ENCODE results near the gene ZNF189. TPM values are rescaled to one million over a fixed set of nuclear protein-coding genes. Genes with fewer than 3 reads are reported as not detected.

The ZNF189 gene
- total RNA-seq, 1 donor from 2014 or later = 31.0 TPM

DNA sequence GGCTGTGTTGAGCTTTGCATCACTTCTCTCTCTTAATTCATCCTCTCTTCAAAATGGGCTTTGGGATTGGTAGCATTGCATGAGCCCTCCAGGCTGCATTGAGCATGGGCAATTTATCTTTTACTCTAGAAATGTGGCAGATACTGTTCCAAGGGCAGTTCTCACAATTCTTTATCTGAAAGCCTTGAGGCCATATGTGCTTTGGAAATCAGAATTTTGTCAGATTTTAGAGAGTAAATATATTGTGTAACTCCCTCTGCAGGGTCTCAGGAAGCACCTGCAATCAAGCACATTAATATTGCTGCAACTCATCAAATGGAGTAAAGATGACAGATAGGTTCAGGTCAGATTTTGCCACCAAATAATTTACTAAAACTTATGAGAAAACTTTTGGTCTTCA is 19.3 kb downstream of the ZNF189 start:
- DNase-seq (ENCODE audit: low spot score) = no peak
- H3K4me3 Mint-ChIP-seq (ENCODE audit: unreplicated experiment) = no peak overlapping the region
- H3K36me3 Mint-ChIP-seq (ENCODE audit: low read depth, unreplicated experiment) = peaks cover 5% of the 10 kb centered on the region
- TF ChIP-seq, protein P1, sequence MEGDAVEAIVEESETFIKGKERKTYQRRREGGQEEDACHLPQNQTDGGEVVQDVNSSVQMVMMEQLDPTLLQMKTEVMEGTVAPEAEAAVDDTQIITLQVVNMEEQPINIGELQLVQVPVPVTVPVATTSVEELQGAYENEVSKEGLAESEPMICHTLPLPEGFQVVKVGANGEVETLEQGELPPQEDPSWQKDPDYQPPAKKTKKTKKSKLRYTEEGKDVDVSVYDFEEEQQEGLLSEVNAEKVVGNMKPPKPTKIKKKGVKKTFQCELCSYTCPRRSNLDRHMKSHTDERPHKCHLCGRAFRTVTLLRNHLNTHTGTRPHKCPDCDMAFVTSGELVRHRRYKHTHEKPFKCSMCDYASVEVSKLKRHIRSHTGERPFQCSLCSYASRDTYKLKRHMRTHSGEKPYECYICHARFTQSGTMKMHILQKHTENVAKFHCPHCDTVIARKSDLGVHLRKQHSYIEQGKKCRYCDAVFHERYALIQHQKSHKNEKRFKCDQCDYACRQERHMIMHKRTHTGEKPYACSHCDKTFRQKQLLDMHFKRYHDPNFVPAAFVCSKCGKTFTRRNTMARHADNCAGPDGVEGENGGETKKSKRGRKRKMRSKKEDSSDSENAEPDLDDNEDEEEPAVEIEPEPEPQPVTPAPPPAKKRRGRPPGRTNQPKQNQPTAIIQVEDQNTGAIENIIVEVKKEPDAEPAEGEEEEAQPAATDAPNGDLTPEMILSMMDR (IDR thresholded peaks at IDR 0.05; ENCODE audit: unreplicated experiment) = no peak
- H3K27ac Mint-ChIP-seq (ENCODE audit: unreplicated experiment) = no peak overlapping the region
- H3K9me3 Mint-ChIP-seq (ENCODE audit: unreplicated experiment) = no peaks in the 10 kb centered on the region
- no peaks in the 10 kb centered on the region for H3K27me3 Mint-ChIP-seq (ENCODE audit: unreplicated experiment)
- peaks cover 5% of the 10 kb centered on the region for H3K4me1 Mint-ChIP-seq (ENCODE audit: unreplicated experiment)

DNA sequence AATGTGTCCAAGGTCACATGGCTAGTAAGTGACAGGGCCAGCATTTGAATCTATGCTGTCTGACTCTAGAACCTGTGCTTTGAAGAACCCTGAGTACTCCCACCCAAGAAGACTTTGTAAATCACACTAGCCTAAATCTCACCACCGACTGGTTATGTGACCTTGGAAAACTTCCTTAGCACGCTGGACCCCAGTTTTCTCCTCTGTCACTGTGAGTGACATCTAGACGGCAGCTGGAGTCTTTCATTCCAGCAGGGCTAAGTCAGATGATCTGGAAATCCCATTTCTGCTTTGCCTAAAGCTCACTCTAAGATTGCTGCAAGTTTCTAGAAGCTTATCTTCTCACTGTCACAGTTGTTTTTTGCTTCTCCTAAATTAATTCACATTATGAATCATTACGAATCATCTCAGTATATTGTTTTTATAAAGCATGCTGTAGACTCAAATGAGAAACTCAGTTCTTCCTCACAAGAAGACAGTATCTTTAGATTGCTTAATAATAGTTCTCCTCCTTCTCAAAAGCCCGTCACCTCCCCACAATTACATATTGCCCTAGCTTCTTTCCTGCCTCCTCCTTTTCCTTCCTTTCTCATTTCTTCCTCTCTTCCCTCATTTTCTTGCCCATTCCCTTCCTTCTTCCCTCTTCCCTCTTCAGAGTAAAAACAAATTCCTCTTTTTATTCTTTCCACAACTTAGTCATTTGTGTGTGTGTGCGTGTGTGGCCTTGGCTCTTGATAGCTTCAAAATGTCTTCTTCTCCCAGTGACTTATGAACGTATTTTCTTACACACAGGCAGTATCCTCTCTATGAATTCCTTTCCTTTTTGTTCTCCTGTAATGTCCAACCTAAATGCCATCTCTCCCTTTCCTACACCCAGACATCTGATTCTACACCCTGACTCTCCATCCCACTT is 20.1 kb downstream of the ZNF189 start:
- no peak overlapping the region for H3K4me3 Mint-ChIP-seq (ENCODE audit: unreplicated experiment)
- TF ChIP-seq, protein P1 (IDR thresholded peaks at IDR 0.05; ENCODE audit: unreplicated experiment) = no peak
- no peaks in the 10 kb centered on the region for H3K9me3 Mint-ChIP-seq (ENCODE audit: unreplicated experiment)
- H3K36me3 Mint-ChIP-seq (ENCODE audit: low read depth, unreplicated experiment) = peaks cover 5% of the 10 kb centered on the region
- H3K27me3 Mint-ChIP-seq (ENCODE audit: unreplicated experiment) = peaks cover 1% of the 10 kb centered on the region
- H3K4me1 Mint-ChIP-seq (ENCODE audit: unreplicated experiment) = peaks cover 5% of the 10 kb centered on the region
- no peak for DNase-seq (ENCODE audit: low spot score)
- H3K27ac Mint-ChIP-seq (ENCODE audit: unreplicated experiment) = no peak overlapping the region

DNA sequence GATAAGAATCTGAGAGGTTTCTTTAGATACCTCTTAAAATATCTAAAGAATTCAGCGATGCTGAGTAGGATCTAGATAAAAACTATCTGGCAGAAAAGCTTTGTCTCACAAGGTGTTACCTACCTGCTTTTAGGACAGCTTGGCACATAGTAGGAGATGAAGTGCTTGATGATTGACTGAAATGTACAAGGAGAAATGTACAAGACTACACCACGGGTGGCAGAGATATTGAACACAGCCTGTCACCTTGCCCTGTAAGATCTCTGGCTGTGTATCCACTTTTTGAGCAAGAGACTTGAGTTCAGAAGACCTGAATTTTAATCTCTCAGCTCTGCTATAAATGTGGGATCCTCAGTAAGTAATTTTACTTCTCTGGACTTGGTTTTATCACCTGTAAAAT is 21.2 kb downstream of the ZNF189 start:
- TF ChIP-seq, protein P1 (IDR thresholded peaks at IDR 0.05; ENCODE audit: unreplicated experiment) = no peak
- DNase-seq (ENCODE audit: low spot score) = no peak
- peaks cover 1% of the 10 kb centered on the region for H3K27me3 Mint-ChIP-seq (ENCODE audit: unreplicated experiment)
- no peak overlapping the region for H3K4me3 Mint-ChIP-seq (ENCODE audit: unreplicated experiment)
- H3K27ac Mint-ChIP-seq (ENCODE audit: unreplicated experiment) = no peak overlapping the region
- no peaks in the 10 kb centered on the region for H3K36me3 Mint-ChIP-seq (ENCODE audit: low read depth, unreplicated experiment)
- no peaks in the 10 kb centered on the region for H3K9me3 Mint-ChIP-seq (ENCODE audit: unreplicated experiment)
- peaks cover 5% of the 10 kb centered on the region for H3K4me1 Mint-ChIP-seq (ENCODE audit: unreplicated experiment)

DNA sequence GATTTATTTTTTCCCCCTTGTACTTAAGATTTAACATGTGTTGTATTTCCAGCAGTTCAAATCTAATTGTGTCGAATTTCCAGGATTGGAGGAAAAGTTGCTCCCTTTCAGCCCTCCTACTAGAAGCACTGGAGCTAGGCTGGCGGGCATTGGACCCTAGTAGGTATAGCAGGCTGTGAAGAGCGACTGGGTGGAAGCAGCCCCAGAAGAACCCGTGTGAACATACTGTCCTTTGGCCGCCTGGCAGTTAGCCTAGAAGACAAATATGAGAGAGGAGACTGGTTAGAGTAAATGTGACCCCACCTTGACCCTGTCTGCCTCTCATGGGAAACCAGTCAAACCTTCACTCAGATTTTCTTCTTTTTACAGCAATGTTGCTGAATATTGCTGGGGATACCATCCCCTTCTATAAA is 23.0 kb downstream of the ZNF189 start:
- Mint-ChIP-seq H3K9me3 (ENCODE audit: unreplicated experiment) (no peaks in the 10 kb centered on the region), H3K27ac (ENCODE audit: unreplicated experiment) (no peak overlapping the region), H3K4me1 (ENCODE audit: unreplicated experiment) (peaks cover 5% of the 10 kb centered on the region), H3K27me3 (ENCODE audit: unreplicated experiment) (peaks cover 1% of the 10 kb centered on the region), H3K36me3 (ENCODE audit: low read depth, unreplicated experiment) (no peaks in the 10 kb centered on the region), H3K4me3 (ENCODE audit: unreplicated experiment) (no peak overlapping the region)
- no peak for DNase-seq (ENCODE audit: low spot score)
- TF ChIP-seq, protein P1 (IDR thresholded peaks at IDR 0.05; ENCODE audit: unreplicated experiment) = no peak

DNA sequence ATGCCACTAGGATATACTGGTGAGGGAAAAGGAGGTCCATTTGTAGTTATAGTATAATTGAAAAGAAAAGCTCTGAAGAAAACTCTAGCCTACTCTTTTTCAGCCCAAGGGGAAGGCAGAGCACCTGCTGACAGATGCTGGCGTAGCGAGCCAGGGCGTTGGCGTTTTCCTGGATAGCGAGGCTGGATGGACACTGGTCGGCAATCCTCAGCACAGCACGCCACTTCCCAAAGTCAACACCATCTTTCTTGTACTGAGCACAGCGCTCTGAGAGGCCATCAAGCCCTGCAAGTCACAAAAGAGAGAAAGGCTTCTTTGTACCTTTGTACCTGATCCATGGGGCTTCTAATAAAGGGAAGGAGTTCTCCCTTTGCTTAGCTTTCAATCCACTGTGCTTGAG is 28.7 kb downstream of the ZNF189 start:
- no peaks in the 10 kb centered on the region for H3K9me3 Mint-ChIP-seq (ENCODE audit: unreplicated experiment)
- no peak overlapping the region for H3K4me3 Mint-ChIP-seq (ENCODE audit: unreplicated experiment)
- H3K27ac Mint-ChIP-seq (ENCODE audit: unreplicated experiment) = no peak overlapping the region
- TF ChIP-seq, protein P1 (IDR thresholded peaks at IDR 0.05; ENCODE audit: unreplicated experiment) = no peak
- H3K4me1 Mint-ChIP-seq (ENCODE audit: unreplicated experiment) = no peaks in the 10 kb centered on the region
- H3K36me3 Mint-ChIP-seq (ENCODE audit: low read depth, unreplicated experiment) = peaks cover 4% of the 10 kb centered on the region
- H3K27me3 Mint-ChIP-seq (ENCODE audit: unreplicated experiment) = peaks cover 1% of the 10 kb centered on the region
- no peak for DNase-seq (ENCODE audit: low spot score)

All from endothelial cell (in vitro differentiated cells).